Testis (tissue), 2 donors: Measurements from ENCODE around the gene SPRN.

Experiments used
- POLR2A ChIP-seq: fragments of 450-650 bp; IDR thresholded peaks from one replicate; pipeline ENCODE4 v1.6.1; 2017; ENCODE audit warnings: antibody characterized with exemption, mild to moderate bottlenecking, moderate library complexity
- TF ChIP-seq, protein P1 (sequence below), 3 experiments: fragments of 450-650 bp in 2 of 3; fragments of 200-600 bp in 1 of 3; sonication (generic) in 1 of 3; IDR thresholded peaks; one replicate each; pipeline ENCODE4 v1.5.1; 2016 to 2019; ENCODE audit warnings: antibody characterized with exemption in 3 of 3, mild to moderate bottlenecking in 2 of 3, moderate library complexity in 1 of 3

DNA sequence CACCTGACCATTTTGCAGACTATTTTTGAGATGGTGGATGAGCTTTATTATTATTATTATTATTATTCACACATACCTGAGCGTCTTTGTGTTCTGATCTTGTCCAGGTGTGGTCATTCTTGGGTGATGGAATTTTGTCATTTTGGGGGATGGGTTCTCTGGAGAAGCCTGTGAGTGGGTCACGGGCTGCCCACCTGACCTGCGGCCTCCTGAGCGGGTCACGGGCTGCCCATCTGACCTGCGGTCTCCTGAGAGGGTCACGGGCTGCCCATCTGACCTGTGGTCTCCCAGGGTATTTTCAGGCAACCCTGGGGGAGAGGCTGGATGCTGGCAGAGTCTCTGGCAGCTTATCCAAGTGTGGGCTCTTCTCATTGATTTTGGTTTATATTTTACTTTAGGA, 36.6 kb upstream of the SPRN start:
- TF ChIP-seq, protein P1, sequence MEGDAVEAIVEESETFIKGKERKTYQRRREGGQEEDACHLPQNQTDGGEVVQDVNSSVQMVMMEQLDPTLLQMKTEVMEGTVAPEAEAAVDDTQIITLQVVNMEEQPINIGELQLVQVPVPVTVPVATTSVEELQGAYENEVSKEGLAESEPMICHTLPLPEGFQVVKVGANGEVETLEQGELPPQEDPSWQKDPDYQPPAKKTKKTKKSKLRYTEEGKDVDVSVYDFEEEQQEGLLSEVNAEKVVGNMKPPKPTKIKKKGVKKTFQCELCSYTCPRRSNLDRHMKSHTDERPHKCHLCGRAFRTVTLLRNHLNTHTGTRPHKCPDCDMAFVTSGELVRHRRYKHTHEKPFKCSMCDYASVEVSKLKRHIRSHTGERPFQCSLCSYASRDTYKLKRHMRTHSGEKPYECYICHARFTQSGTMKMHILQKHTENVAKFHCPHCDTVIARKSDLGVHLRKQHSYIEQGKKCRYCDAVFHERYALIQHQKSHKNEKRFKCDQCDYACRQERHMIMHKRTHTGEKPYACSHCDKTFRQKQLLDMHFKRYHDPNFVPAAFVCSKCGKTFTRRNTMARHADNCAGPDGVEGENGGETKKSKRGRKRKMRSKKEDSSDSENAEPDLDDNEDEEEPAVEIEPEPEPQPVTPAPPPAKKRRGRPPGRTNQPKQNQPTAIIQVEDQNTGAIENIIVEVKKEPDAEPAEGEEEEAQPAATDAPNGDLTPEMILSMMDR (IDR thresholded peaks at IDR 0.05) = no peak
- TF ChIP-seq POLR2A = no peak
